Testis (tissue), 5 donors: Measurements from ENCODE around the gene TAPBPL. TPM values are rescaled to one million over a fixed set of nuclear protein-coding genes. Genes with fewer than 3 reads are reported as not detected.

Experiments used
- DNase-seq: peaks from one replicate; pipeline ENCODE4 v3.0.0-alpha.2; 2019
- H3K27ac ChIP-seq, 2 donors: fragments of 200-600 bp; sonication (generic); one replicate each; pipeline ENCODE4 v1.5.1; 2019
- H3K27me3 ChIP-seq: fragments of 200-600 bp; sonication (generic); one replicate; pipeline ENCODE4 v1.5.1; 2019
- H3K36me3 ChIP-seq: fragments of 200-600 bp; sonication (generic); one replicate; pipeline ENCODE4 v1.5.1; 2017; ENCODE audit warnings: low read depth; ENCODE audit errors: missing control alignments
- H3K4me1 ChIP-seq: fragments of 200-600 bp; sonication (generic); one replicate; pipeline ENCODE4 v1.5.1; 2019
- H3K4me3 ChIP-seq, 2 donors: fragments of 200-600 bp; sonication (generic); one replicate each; pipeline ENCODE4 v1.5.1; 2017 to 2019
- H3K9me3 ChIP-seq: fragments of 200-600 bp; sonication (generic); one replicate; pipeline ENCODE4 v1.5.1; 2017
- CTCF ChIP-seq, 3 experiments: fragments of 450-650 bp in 2 of 3; fragments of 200-600 bp in 1 of 3; sonication (generic) in 1 of 3; IDR thresholded peaks; one replicate each; pipeline ENCODE4 v1.5.1; 2016 to 2019; ENCODE audit warnings: antibody characterized with exemption in 3 of 3, mild to moderate bottlenecking in 2 of 3, moderate library complexity in 1 of 3
- POLR2A ChIP-seq: fragments of 450-650 bp; IDR thresholded peaks from one replicate; pipeline ENCODE4 v1.6.1; 2017; ENCODE audit warnings: antibody characterized with exemption, mild to moderate bottlenecking, moderate library complexity
- WGBS, 2 donors: methylation state at CpG; one replicate each; pipeline ENCODE4 v1.1.5; 2018; 5-methylcytosine and 5-hydroxymethylcytosine counted together
- intact Hi-C: fragments of 100-400 bp; cut with DNase I; formaldehyde crosslinking; loops from one replicate; pipeline ENCODE4 v1.15.1; 2023; ENCODE audit warnings: low total_unique reads
- long read RNA-seq, 2 donors: transcript quantifications; one replicate each; lab custom pipeline, GENCODE V29; 2026
- polyA plus RNA-seq: library from polyadenylated mRNA; stranded (reverse); fragments of 350-450 nt; fragmentation: Illumina TruSeq; extraction: RNeasy Lipid Tissue Mini Kit (QIAGEN cat#74804); gene quantifications from one replicate; pipeline ENCODE4 v1.2.3, GENCODE V29; 2014; ENCODE audit warnings: low read depth, low replicate concordance; ENCODE audit not compliant: insufficient read depth
- total RNA-seq, 2 donors: library from RNA; depleted of rRNA; stranded (reverse); fragments of >200 nt; gene quantifications; one replicate each; pipeline ENCODE4 v1.2.3, GENCODE V29; 2016

TAPBPL gene
- total RNA-seq (10 to 100 TPM; 18.4 to 29.8 TPM), polyA plus RNA-seq (20.1 TPM)
- long read RNA-seq, donor 1, partial matches to known transcripts = 0 of 4 reads
- long read RNA-seq, donor 1, other reads (novel, unspliced or antisense) = 0 of 4 reads
- long read RNA-seq, donor 2 = 0 reads

GRCh38 chr12:6451348-6452244 lies at the start of gene TAPBPL:
Gene TAPBPL, plus strand, starts transcription at chr12:6452042. Its CDS starts 207 bp downstream, at chr12:6452249.
- H3K4me3 ChIP-seq = peak within 1 kb of the TSS; percentile 63 to 77
- WGBS, 2 donors = 0% methylated on average over 17 to 25 of the region's 27 CpGs
- no peaks in the 10 kb centered on the region for H3K36me3 ChIP-seq
- intact Hi-C loops = loop anchor here (10.0 kb wide), 1 partner anchor 117 kb away; no protein-coding TSS in a partner anchor
- TF ChIP-seq POLR2A (peak; percentile 40), CTCF (IDR thresholded peaks at IDR 0.05) (no peak)
- peak within 1 kb of the TSS; percentile 94 to 97 for H3K27ac ChIP-seq
- H3K9me3 ChIP-seq = no peaks in the 10 kb centered on the region
- DNase-seq = peak; percentile 93
- no peaks in the 10 kb centered on the region for H3K27me3 ChIP-seq
- peaks cover 22% of the 10 kb centered on the region for H3K4me1 ChIP-seq

- no peak for DNase-seq
- Histone ChIP-seq H3K36me3 (no peaks in the 10 kb centered on the region), H3K4me3 (no peak overlapping the region), H3K27me3 (no peaks in the 10 kb centered on the region), H3K4me1 (no peaks in the 10 kb centered on the region), H3K27ac (no peak overlapping the region), H3K9me3 (no peaks in the 10 kb centered on the region)
- intact Hi-C loops = no loop called here
- 85 to 88% methylated on average over 5 of the region's 5 CpGs for WGBS, 2 donors
- TF ChIP-seq POLR2A = no peak
- no peak for TF ChIP-seq CTCF (IDR thresholded peaks at IDR 0.05)
Measured at GRCh38 chr12:6404390-6404789, 47.5 kb upstream of the TAPBPL start.

GRCh38 chr12:6405963-6406362 lies 45.9 kb upstream of the TAPBPL start:
- DNase-seq = no peak
- Histone ChIP-seq H3K27me3 (no peaks in the 10 kb centered on the region), H3K36me3 (no peaks in the 10 kb centered on the region), H3K4me1 (no peaks in the 10 kb centered on the region), H3K4me3 (no peak overlapping the region), H3K27ac (no peak overlapping the region), H3K9me3 (no peaks in the 10 kb centered on the region)
- 80 to 85% methylated on average over 6 of the region's 6 CpGs for WGBS, 2 donors
- intact Hi-C loops = no loop called here
- TF ChIP-seq CTCF (IDR thresholded peaks at IDR 0.05) = no peak
- TF ChIP-seq POLR2A = no peak

- H3K27ac ChIP-seq = no peak overlapping the region
- no peak for DNase-seq
- no peaks in the 10 kb centered on the region for H3K9me3 ChIP-seq
- 90 to 97% methylated on average over 10 of the region's 10 CpGs for WGBS, 2 donors
- H3K4me1 ChIP-seq = no peaks in the 10 kb centered on the region
- no peaks in the 10 kb centered on the region for H3K27me3 ChIP-seq
- no peak for TF ChIP-seq CTCF (IDR thresholded peaks at IDR 0.05)
- TF ChIP-seq POLR2A = no peak
- H3K36me3 ChIP-seq = no peaks in the 10 kb centered on the region
- intact Hi-C loops = no loop called here
- no peak overlapping the region for H3K4me3 ChIP-seq
Measured at GRCh38 chr12:6407236-6407954, 44.4 kb upstream of the TAPBPL start.
